Fibroblast of lung (primary cell): Measurements from ENCODE around the gene RBM38. TPM values are rescaled to one million over a fixed set of nuclear protein-coding genes. Genes with fewer than 3 reads are reported as not detected.

ENCODE experiments used
- DNase-seq, 2 donors: peaks; one replicate each; pipeline versions ENCODE4 v3.0.0 to v3.0.0-alpha.2; 2010; ENCODE audit warnings: low read depth in 2 of 2
- H2AFZ ChIP-seq: 2 replicates; pipeline ENCODE4 v1.5.1; 2012; ENCODE audit warnings: low read length, control low read depth, inconsistent platforms
- H3K27ac ChIP-seq: 2 replicates; pipeline ENCODE4 v1.5.1; 2011; ENCODE audit warnings: low read length, control low read depth; ENCODE audit not compliant: insufficient read depth
- H3K27me3 ChIP-seq: 2 replicates; pipeline ENCODE4 v1.5.1; 2011; ENCODE audit warnings: mild to moderate bottlenecking, low read length; ENCODE audit not compliant: control insufficient read depth, insufficient read depth
- H3K36me3 ChIP-seq: 2 replicates; pipeline ENCODE4 v1.5.1; 2011; ENCODE audit warnings: low read length; ENCODE audit not compliant: control insufficient read depth, insufficient read depth
- H3K4me1 ChIP-seq: 2 replicates; pipeline ENCODE4 v1.5.1; 2011; ENCODE audit warnings: low read length; ENCODE audit not compliant: control insufficient read depth, insufficient read depth; ENCODE audit errors: extremely low read depth
- H3K4me2 ChIP-seq: 2 replicates; pipeline ENCODE4 v1.5.1; 2011; ENCODE audit warnings: low read length, control low read depth; ENCODE audit not compliant: insufficient read depth; ENCODE audit errors: extremely low read depth
- H3K4me3 ChIP-seq, 4 experiments: fragments of 200-600 bp in 1 of 4; sonication (generic) in 1 of 4; replicated peaks in 1 of 4; 2 replicates each; pipeline ENCODE4 v1.5.1; 2011 to 2016; ENCODE audit warnings: low read length in 4 of 4, low read depth in 3 of 4, mild to moderate bottlenecking in 3 of 4, control low read depth in 2 of 4, inconsistent platforms in 1 of 4, mixed read lengths in 1 of 4; ENCODE audit not compliant: insufficient read depth in 1 of 4; ENCODE audit errors: control extremely low read depth in 1 of 4
- H3K79me2 ChIP-seq: 2 replicates; pipeline ENCODE4 v1.5.1; 2012; ENCODE audit warnings: mild to moderate bottlenecking, low read length, inconsistent platforms; ENCODE audit not compliant: control insufficient read depth, insufficient read depth
- H3K9ac ChIP-seq: 2 replicates; pipeline ENCODE4 v1.5.1; 2011; ENCODE audit warnings: mild to moderate bottlenecking, low read length, control low read depth; ENCODE audit not compliant: insufficient read depth
- H3K9me3 ChIP-seq: 2 replicates; pipeline ENCODE4 v1.5.1; 2012; ENCODE audit warnings: low read depth, low read length; ENCODE audit not compliant: control insufficient read depth, insufficient read depth
- H4K20me1 ChIP-seq: 2 replicates; pipeline ENCODE4 v1.5.1; 2011; ENCODE audit warnings: low read length; ENCODE audit not compliant: control insufficient read depth, insufficient read depth; ENCODE audit errors: extremely low read depth
- EZH2 ChIP-seq: IDR thresholded peaks from 2 replicates; pipeline ENCODE4 v1.5.1; 2012; ENCODE audit warnings: low read length, control low read depth, mild to moderate bottlenecking; ENCODE audit errors: missing control alignments
- polyA plus RNA-seq, 2 donors: library from polyadenylated mRNA; depleted of rRNA in 1 of 2; stranded (reverse) in 1 of 2; unstranded in 1 of 2; fragments of >200 nt; gene quantifications; 2 replicates each; pipeline ENCODE4 v1.2.1, GENCODE V29; 2011 to 2012; ENCODE audit warnings: missing spikeins in 1 of 2
- total RNA-seq: library from RNA; depleted of rRNA; stranded (reverse); fragments of >200 nt; gene quantifications from 2 replicates; pipeline ENCODE4 v1.2.1, GENCODE V29; 2014
- TF ChIP-seq, protein P1 (sequence below), 2 donors: IDR thresholded peaks in 1 of 2; conservative IDR thresholded peaks in 1 of 2; 1 replicate in 1 of 2; 2 replicates in 1 of 2; pipeline ENCODE4 v1.5.1; 2011 to 2012; ENCODE audit warnings: low read length in 2 of 2, control low read depth in 1 of 2, inconsistent platforms in 1 of 2, low read depth in 1 of 2, mild to moderate bottlenecking in 1 of 2

Gene RBM38
- total and polyA plus RNA-seq, 2 donors (not counting 1 experiment from before 2014, with no cell fraction given) = 3.9 to 7.9 TPM

- no peaks in the 10 kb centered on the region for H3K9me3 ChIP-seq
- no peaks in the 10 kb centered on the region for H3K79me2 ChIP-seq
- H3K27me3 ChIP-seq = no peaks in the 10 kb centered on the region
- no peaks in the 10 kb centered on the region for H3K4me1 ChIP-seq
- H4K20me1 ChIP-seq = no peaks in the 10 kb centered on the region
- no peak overlapping the region for H3K9ac ChIP-seq
- no peaks in the 10 kb centered on the region for H3K36me3 ChIP-seq
- no peak for DNase-seq
- H2AFZ ChIP-seq = no peak overlapping the region
- H3K27ac ChIP-seq = no peak overlapping the region
- no peak overlapping the region for H3K4me2 ChIP-seq
- no peak overlapping the region for H3K4me3 ChIP-seq
- no peak for TF ChIP-seq EZH2
- TF ChIP-seq, protein P1, sequence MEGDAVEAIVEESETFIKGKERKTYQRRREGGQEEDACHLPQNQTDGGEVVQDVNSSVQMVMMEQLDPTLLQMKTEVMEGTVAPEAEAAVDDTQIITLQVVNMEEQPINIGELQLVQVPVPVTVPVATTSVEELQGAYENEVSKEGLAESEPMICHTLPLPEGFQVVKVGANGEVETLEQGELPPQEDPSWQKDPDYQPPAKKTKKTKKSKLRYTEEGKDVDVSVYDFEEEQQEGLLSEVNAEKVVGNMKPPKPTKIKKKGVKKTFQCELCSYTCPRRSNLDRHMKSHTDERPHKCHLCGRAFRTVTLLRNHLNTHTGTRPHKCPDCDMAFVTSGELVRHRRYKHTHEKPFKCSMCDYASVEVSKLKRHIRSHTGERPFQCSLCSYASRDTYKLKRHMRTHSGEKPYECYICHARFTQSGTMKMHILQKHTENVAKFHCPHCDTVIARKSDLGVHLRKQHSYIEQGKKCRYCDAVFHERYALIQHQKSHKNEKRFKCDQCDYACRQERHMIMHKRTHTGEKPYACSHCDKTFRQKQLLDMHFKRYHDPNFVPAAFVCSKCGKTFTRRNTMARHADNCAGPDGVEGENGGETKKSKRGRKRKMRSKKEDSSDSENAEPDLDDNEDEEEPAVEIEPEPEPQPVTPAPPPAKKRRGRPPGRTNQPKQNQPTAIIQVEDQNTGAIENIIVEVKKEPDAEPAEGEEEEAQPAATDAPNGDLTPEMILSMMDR (conservative IDR thresholded peaks at IDR 0.05 in 1 of 2, IDR thresholded peaks at IDR 0.05 in 1 of 2; ENCODE audit: low read depth in 1 of 2, low read length in 2 of 2) = no peak
These were observed 59.7 kb downstream of the RBM38 start for GRCh38 chr20:57450931-57451330.

DNA sequence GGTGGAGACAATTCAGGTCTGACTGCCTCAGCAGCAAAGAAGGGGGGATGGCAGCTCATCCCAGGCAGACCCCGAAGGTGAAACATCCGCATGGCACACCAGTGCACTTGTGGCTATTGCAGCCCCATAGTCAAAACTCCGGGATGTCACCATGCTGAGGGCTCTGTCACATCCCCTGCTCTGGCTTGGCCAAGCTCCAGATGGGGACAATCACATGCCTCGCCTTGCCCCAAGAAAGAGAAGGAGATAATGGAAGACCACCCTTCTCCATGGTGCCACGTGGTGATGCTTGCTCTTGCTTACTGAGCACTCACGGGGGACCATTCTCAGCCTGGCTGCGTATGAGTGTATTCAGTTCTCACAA lies 60.2 kb downstream of the RBM38 start:
- H3K27ac ChIP-seq = no peak overlapping the region

DNA sequence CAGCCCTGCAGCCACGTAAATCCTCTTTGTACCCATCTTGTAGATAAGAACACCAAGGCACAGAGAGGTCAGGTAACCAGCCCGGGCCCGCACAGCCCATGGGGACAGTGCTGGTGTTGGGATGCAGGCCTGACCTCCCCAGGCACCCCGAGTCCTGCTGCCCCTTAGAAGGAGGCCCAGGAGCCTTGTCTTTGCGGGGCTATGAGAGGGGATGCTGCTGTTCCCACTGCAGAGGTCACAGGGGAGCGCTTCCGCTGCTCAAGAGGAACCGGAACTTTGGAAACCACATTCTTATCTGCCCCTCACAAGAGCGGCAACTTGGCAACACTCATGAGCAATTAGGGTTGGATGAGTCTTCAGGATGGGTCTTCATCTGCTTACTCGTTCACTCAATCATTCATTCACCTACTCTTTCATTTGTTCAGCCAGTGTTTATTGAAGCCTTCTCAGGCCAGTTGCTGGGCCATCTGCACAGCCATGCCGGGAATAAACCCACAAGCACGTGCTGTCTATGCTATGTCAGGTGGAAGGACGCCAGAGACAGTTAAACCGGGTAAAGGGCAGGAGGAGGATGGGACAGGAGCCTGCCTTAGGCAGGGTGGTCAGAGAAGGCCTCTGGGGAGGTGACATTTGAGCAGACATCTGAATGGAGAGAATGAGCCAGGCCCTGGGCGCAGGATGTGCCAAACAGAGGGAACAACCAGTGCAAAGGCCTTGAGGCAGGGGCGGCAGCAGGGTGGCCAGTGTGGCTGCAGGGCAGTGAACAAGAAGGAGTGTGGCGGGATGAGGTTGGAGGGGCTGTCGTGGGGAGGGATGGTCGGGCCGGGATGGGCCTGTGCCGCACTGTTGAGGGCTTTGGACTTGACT lies 60.8 kb downstream of the RBM38 start:
- no peaks in the 10 kb centered on the region for H3K36me3 ChIP-seq
- no peak for TF ChIP-seq EZH2
- TF ChIP-seq, protein P1 (conservative IDR thresholded peaks at IDR 0.05 in 1 of 2, IDR thresholded peaks at IDR 0.05 in 1 of 2; ENCODE audit: low read depth in 1 of 2, low read length in 2 of 2) = no peak
- no peak for DNase-seq
- H3K4me3 ChIP-seq = no peak overlapping the region
- no peaks in the 10 kb centered on the region for H3K79me2 ChIP-seq
- H2AFZ ChIP-seq = no peak overlapping the region
- H3K4me2 ChIP-seq = no peak overlapping the region
- H3K27me3 ChIP-seq = no peaks in the 10 kb centered on the region
- H3K9me3 ChIP-seq = no peaks in the 10 kb centered on the region
- H4K20me1 ChIP-seq = no peaks in the 10 kb centered on the region
- H3K4me1 ChIP-seq = no peaks in the 10 kb centered on the region
- no peak overlapping the region for H3K27ac ChIP-seq
- H3K9ac ChIP-seq = no peak overlapping the region

More for the DNA sequence above, 60.2 kb downstream of the RBM38 start:
- Histone ChIP-seq H2AFZ (no peak overlapping the region), H3K9me3 (no peaks in the 10 kb centered on the region), H3K27me3 (no peaks in the 10 kb centered on the region), H3K4me3 (no peak overlapping the region), H3K79me2 (no peaks in the 10 kb centered on the region), H4K20me1 (no peaks in the 10 kb centered on the region), H3K4me2 (no peak overlapping the region), H3K4me1 (no peaks in the 10 kb centered on the region), H3K9ac (no peak overlapping the region), H3K36me3 (no peaks in the 10 kb centered on the region)
- DNase-seq = no peak
- TF ChIP-seq, protein P1 (conservative IDR thresholded peaks at IDR 0.05 in 1 of 2, IDR thresholded peaks at IDR 0.05 in 1 of 2; ENCODE audit: low read depth in 1 of 2, low read length in 2 of 2) = no peak
- TF ChIP-seq EZH2 = no peak
